Embryonic facial prominence (tissue), 1 donor: ENCODE data around the gene TAF1B.
"Not testable (repeated sequence)": the region's sequence is repeated elsewhere in the genome, so short reads cannot be mapped to it uniquely, and the experiment has no call there.

Source experiments
- DNase-seq: peaks from one replicate; pipeline ENCODE4 v3.0.0-alpha.2; 2016; ENCODE audit errors: extremely low spot score

The TAF1B gene

DNA sequence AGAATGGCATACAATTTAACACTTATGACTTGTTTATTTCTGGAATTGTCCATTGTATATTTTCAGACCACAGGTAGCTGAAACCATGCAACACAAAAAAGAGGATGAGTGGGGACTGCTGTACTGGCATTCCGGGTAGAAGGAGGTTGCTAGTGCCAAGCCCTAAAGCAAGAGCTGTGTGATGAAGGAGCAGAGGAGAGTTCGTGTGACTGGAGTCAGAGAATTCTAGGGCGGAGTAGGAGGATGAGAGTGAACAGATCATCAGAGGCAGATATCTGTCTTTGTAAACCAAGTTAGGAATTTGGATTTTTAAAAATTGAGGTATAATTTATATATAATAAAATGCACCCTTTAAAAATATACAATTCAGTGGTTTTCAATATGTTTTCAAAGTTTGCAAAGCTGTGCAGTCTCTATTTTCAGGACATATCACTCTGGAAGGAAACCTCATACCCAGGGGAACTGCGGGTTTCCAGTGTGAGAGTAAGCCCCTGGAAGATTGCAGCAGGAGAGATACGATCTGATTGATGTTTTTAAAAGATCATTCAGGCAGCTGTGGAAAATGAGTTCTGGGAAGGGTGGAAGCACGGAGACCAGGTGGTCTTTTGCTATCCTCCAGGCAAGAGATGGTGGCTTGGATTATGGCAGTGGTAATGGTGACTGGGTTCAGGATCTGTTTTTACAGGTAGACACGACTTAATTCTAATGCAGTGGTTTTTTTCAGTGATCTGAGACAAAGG lies 36.4 kb downstream of the TAF1B start:
- DNase-seq = no peak

DNA sequence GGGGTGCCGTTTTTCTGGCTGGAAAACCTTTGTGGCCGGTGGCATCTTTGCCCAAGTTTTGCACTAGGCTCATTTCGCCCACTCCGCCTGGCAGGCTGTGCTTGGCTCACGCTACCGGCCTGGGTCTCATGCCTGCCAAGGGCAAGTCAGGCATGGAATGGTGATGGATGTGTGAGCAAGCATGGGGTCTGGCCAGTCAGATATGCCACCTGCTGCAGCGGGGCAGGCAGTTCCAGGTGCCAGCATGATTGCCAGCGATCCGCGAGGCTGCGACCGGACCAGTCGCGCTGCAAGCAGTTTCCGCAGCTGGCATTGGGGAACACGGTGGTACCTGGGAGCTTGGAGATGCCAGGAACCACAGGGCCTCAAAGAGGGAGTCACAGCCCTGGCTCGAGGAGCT lies 40.6 kb downstream of the TAF1B start:
- DNase-seq = no peak

DNA sequence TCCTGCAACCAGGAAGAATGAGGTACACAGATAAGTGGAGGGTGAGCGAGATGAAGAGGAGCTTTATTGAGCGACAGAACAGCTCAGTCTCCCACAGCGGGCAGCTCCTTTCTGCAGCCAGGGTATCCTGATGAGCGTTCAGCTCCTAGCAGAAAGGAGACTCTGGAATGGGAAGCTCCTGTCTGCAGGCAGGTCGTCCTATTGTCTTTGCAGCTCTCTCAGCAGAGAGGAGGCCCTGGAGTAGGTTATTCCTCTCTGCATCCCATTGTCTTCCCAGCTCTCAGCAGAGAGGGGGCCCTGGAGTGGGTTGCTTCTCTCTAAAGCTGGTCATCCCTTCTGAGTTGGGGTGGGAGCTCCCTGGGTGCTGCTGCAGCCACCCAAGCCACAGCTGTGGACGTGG lies 41.2 kb downstream of the TAF1B start:
- DNase-seq = no peak

DNA sequence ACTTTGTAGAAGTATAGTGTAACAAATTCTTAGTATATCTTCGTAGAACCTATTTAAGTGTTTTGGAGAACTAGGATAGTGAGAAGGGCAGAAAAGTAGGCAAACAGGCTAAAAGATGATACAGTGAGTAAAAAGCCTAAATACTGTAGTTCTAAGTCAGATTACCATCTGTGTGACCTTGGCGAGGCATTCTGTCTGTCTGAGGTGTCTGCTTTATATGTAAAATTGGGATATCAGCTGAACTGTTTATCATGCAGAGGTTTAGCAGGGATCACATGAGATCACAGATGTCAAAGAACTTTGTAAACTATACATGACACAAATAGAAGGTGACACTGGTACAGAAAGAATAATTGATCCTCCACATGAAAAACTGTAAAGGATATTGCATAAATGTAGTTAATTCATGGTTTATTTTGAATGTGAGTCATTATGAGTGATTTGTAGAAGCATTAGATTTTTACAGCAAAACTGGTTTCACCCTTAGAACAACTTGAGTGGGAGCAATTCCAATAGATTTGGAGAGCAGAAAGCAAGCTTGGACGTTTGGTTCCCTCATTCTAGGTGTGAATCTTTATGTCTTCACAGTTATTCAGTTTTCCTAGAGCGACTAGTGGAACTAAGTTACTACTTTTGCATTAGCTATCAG lies 41.9 kb downstream of the TAF1B start:
- no peak for DNase-seq

DNA sequence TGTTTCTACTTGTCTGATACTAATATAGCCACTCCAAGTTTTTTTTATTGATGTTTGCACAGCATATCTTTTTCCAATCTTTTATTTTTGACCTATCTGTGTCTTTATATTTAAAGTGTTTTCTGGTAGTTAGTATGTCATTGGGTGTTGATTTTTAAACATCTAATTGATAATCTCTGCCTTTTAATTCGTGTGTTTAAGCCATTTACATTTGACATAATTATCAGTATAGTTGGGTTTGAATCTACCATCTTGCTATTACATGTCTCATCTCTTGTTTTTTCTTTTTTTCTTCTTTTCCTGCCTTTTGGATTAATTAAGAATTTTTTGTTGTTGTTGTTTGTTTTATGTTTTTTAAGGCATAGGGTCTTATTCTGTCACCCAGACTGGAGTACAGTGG lies 44.2 kb downstream of the TAF1B start:
- no peak for DNase-seq

DNA sequence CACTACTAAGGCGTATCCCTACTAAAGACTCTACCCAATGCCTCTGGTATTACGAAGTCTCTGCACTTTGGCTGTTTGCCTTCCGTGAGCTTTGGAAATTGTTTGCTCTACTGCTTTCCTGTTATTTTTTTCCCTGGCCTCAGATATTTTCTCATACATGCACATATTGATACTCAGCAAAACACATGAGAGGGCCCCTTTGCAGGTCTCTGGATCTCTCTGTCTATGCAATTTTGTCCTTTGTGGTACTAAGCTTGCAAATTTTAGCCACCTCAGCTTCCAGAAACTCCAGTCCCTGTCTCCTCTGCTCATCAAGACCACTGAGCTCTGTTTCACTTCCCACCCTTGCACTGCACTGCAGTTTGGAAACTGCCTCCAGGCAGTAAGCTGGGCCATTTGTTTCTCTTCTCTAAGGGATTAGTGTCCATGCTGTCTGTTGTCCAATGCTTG lies 46.6 kb downstream of the TAF1B start:
- DNase-seq = no peak

DNA sequence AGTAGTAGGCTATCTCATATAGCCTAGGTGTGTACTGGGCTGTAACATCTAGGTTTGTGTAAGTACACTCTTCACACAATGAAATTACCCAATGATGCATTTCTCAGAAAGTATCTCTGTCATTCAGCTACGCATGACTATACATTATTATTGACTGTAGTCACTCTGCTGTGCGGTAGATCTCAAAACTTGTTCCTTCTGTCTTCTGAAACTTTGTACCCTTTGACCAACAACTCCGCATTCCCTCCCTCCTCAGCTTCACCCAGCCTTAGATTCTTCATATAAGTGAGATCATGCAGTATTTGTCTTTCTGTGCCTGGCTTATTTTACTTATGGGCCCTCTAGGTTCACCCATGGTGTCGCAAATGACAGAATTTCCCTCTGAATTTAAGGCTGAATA lies 49.0 kb downstream of the TAF1B start:
- no peak for DNase-seq

DNA sequence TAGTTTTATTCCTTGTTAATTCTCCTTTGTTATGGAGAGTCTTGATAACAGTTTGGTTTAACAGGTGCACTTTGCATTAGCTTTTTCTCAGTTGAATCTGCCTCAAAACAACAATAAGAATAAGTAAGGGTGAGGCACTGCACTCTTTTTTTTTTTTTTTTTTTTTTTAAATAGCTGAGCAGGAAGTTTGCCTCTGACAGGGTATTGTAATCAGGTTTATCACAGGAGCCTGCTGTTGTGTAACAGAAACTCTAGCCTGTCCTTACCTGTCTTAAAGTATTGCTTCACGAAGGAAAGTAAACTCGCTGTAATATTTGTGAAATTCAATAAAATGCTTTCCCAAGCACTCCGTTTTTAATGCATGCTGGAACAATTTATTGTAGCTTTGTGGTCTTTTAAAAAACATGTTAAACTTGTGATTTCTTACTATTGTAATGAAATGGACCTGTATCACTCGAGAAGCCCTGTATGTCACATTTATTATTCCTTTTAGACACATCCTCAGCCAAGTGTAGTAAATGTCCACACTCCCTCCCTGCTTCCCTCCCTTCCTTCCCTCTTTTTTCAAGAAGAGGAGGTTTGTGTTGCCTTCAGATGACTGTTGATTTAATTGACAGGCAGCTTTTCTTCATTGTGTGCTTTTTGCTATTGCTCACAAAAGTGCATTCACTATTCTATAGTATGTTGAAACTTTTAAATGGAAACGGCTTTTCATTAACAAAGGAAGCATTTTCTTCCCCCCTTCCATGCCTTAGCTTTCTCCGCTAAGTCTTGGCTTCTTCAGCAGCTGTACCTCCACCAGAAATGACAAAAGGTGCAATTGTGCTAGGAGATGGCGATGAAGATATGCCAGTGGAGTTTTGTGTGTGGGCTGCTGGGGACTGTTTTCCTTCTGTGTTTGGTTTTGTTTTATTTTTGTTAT lies 52.7 kb downstream of the TAF1B start:
- no peak for DNase-seq

DNA sequence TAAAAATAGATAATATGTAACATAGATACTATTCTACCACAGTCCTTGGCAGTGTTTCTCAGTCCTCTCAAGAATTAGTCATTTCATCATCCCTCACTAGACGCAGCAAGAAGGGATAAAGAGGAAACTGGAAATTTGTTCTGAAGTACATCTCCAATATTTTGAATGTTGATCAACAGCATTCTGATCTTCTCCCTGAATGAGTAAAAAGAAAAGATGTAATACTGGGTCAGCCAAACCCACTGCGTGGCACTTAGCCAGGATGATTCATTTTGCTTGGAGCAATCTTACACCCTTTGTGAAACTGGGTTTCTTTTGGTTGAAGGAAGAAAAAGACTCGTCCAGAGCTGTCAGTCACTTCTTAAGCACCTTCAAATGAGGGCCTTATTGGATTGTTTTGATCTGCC lies 54.1 kb downstream of the TAF1B start:
- no peak for DNase-seq

DNA sequence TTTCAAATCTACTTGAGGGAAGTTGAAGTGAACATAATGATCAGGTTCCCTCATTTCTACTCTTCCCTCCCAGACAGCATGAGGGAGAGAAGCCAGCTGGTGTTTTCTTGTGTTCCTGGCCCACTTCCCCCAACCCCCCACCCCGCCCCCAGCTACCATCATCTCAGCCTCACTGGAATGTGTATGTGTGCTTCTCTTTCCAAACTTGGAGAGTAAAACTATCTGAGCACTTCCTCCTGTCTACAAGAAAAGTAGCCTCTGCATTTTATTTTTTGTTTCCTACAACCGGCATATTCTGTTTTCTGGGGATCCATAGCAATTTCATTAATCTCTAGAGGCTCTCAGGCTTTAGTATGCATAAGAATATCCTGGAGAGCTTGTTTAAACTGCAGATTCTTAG lies 54.6 kb downstream of the TAF1B start:
- no peak for DNase-seq

DNA sequence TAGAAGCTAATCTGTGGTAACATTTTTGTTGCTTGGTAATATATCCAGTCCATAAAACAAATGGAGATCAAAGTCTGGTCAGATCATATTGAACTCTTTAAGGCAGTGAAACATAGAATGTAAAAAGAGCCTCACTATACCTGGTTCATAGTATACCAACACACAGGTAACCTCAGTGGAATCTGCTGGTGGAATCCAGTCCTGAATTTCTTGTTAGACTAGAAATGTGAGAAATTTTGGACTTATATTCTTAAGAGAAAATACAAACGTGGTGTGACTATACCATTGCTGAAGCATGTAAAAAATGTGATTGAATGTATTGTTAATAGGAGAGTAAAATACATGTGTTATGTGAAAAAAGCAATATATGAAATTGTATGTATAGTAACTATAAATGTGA lies 62.1 kb downstream of the TAF1B start:
- DNase-seq = no peak

DNA sequence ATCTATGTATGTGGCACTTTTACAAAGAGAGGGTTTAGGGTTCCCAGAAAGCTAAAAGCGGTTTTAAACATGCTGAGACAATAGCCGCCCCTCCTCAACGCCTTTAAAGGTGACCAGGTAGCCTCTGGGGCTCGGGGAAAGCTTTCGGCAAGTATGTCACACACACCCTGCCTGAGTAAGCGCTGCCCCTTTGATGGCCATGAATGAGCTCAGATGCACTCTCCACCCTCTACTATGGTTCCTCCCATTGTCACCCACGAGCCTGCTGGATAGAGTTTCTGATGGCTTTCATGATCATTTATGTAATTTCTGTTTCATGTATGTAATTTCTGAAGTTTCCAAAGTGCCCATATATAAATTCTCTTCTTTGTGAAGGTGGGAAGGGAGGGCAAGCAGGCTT lies 64.1 kb downstream of the TAF1B start:
- DNase-seq = no peak

DNA sequence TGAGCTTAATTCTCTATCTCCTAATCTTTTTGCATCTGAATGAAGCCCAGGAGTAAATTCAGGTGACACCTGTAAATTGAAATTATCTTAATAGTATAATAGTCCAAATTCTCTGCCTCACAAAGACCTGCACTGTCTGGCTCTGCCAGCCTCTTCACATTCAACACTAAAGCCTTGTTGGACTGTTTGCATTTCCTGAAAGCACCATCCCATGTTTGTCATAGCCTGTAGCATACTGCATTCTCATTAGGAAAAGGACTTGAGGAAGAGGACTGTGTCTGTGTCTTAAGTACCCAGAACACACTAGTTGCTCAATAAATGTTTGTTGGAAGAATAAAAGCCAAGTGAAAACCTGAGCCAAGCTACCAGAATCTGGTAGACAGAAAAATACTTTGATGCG lies 65.4 kb downstream of the TAF1B start:
- DNase-seq = no peak

DNA sequence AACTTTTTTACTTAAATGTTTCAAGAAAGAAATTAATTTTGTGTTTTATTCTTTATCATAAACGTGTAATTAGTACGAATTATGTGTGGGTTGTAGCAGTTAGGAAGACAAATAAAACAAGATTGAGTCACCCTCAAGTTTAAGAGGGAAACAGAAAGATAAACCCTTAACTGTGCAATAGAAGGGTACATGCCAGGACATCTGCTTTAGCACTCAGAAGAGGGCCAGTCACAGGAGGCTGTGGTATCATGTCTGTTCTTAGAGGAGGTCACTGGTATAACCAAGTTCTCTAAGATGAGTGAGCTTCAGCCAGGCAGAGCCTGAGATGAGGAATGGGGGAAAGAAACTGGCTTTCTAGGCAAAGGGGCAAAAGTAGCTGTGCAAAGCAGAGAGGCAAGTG lies 65.8 kb downstream of the TAF1B start:
- no peak for DNase-seq

DNA sequence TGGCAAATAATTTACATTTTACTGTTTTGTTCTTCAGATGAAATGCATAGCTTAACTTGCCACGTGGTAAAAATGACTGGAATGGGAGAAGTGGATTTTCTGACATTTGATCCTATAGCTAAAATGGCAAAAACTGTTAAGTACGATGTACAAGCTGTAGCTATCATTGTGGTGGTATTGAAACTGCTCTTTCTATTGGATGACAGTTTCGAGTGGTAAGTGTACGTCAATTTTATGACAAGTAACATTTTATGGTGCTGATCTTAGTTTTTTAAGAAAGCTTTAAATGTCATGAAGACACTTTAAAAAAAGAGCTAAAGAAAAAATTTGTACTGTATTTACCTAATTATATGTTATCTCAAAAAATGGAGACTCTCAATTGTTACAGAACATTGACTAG lies 67.4 kb downstream of the TAF1B start:
- DNase-seq = no peak

DNA sequence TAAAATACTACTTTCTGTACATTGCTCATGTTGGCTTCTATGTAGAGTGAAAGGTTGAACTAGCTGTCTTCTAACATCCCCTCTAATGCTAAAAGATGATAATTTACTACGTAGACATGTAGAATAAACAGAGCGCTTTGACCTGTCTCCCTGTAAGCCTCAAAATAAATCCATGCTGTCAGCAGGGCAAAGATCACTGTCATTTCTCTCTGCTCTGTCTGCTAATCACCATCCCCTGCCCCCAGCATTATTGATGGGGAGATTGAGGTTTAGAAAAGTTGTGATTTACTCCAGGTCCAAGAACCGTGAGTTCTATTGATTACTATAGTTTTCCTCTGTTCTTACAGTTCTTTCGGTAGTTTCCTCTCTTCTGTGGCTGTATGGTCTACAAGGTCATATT lies 69.2 kb downstream of the TAF1B start:
- DNase-seq = no peak

DNA sequence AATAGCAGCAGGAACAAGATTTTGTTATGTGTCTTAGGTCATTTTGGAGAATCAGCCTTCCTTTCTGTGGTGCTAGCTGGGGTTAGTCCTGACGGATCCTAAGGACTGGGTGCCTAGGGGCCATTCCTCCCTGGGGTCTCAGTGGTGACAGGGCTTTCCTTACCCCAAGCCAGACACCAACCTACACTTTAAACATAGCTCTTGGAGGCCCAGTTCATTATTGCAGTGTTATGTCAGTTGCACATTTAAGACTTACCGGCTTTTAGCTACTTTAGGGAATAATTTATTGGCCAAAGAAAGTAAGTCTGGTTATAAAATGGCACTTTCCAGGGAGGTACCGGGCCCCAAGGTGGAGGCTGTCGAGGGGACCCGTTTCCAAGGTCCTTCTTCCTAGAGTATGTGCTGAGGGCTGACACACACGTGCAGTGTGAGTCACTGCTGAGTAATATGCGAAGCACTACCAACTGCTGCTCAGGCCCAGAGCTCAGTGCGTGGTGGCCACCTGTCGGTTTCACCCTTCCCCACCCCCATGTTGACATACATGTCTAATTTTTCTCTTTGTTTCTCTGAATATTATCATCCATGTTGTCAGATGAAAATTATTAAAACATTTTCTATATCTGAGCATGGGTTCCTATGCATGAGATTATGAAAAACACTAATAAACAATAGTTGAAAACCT lies 71.3 kb downstream of the TAF1B start:
- DNase-seq = no peak

DNA sequence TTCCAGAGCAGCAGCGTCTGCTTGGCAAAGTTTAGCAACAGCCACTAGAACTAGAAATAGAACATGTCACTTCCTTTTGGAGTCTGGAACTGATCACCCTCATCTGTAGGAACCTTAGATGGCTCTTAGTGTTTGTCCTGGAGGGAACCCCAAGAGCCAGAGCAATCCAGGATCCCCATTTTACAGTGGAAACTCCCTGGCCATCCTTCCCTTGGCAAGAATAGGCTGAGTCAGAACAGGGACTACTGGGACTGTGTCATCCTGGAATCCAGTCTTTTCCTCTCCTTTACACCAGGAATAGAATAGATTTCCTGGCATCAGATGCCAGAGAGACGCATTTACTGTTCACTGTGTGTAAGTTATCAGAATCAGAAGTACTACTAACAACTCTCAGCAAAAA lies 75.0 kb downstream of the TAF1B start:
- no peak for DNase-seq

DNA sequence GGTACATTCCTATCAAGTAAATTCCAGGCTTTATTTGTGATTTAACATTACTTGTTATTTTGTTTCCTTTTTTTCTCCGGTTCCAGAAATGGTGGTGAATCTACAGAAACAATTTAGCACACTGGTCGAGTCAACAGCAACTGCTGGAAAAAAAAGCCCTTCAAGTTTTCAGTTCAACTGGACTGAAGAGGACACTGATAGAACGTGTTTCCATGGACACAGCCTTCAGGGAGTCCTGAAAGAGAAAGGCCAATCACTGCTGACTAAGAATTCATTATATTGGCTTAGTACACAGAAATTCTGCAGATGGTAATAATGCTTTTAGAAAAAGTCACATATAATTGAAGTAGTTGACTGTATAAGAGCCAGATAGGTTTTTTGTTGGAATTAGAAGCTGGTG lies 76.2 kb downstream of the TAF1B start:
- no peak for DNase-seq

DNA sequence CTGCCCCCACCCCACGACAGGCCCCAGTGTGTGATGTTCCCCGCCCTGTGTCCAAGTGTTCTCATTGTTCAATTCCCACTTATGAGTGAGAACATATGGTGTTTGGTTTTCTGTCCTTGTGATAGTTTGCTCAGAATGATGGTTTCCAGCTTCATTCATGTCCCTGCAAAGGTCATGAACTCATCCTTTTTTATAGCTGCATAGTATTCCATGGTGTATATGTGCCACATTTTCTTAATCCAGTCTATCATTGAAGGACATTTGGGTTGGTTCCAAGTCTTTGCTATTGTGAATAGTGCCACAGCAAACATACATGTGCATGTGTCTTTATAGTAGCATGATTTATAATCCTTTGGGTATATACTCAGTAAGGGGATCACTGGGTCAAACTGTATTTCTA lies 83.7 kb downstream of the TAF1B start:
- DNase-seq = not testable (repeated sequence)

DNA sequence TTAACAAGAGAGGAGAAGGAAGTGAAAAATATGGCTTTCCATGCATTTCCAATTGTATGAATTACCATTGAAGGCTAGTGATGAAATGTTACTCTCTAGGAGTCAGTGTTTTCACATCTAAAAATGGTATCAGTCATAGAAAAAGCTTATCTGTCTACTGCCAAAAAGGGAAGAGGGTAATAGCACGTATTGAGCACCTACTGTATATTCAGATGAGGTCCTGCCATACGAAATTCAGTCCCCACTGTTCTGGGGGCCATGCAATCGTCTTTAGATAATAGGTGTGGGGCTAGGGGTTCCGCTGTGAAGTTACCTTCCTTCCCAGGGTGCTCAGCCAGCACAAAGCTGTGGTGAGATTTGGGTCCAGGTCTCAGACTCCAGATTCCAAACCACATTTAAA lies 94.0 kb downstream of the TAF1B start:
- DNase-seq = no peak

DNA sequence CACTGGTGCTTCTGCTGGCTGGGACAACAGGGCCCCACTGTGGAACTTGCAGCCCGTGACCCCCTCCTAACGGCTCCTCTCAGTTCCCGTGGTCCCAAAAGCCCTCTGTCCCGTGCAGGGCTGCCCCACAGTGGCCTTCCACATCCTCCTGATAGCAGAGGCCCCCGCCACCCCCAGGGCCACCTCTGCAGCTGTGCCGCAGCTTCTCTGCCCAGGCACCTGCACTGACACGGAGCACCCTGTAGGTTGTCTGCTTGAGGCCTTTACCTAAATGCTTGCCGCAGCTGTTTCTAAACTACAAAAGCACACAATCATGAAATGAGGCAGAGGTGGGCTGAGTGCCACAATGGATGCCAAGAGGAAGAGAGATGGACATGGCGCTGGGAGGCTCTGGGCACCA lies 94.7 kb downstream of the TAF1B start:
- no peak for DNase-seq
